ENCODE measurements around the gene LYZ. TPM values are rescaled to one million over a fixed set of nuclear protein-coding genes. Genes with fewer than 3 reads are reported as not detected.

LYZ gene
- 100 to 1,000 TPM in 1 of 10 donors, 10 to 100 TPM in 6, 1 to 10 TPM in 3; 5.6 to 295 (median 14.1) TPM for total RNA-seq
- polyA plus RNA-seq, result 10 to 100 TPM in 1 of 2 donors, 1 to 10 TPM in 1; 6.3 to 11.7 TPM
- long read RNA-seq, donor 1, partial matches to known transcripts, result 2 of 4 reads
- long read RNA-seq, donor 1, other reads (novel, unspliced or antisense), result 0 of 4 reads
- long read RNA-seq, donor 2, partial matches to known transcripts, result 0 of 1 reads
- long read RNA-seq, donor 2, other reads (novel, unspliced or antisense), result 0 of 1 reads
- long read RNA-seq, donor 3, partial matches to known transcripts, result 0 of 1 reads
- long read RNA-seq, donor 3, other reads (novel, unspliced or antisense), result 0 of 1 reads

DNA sequence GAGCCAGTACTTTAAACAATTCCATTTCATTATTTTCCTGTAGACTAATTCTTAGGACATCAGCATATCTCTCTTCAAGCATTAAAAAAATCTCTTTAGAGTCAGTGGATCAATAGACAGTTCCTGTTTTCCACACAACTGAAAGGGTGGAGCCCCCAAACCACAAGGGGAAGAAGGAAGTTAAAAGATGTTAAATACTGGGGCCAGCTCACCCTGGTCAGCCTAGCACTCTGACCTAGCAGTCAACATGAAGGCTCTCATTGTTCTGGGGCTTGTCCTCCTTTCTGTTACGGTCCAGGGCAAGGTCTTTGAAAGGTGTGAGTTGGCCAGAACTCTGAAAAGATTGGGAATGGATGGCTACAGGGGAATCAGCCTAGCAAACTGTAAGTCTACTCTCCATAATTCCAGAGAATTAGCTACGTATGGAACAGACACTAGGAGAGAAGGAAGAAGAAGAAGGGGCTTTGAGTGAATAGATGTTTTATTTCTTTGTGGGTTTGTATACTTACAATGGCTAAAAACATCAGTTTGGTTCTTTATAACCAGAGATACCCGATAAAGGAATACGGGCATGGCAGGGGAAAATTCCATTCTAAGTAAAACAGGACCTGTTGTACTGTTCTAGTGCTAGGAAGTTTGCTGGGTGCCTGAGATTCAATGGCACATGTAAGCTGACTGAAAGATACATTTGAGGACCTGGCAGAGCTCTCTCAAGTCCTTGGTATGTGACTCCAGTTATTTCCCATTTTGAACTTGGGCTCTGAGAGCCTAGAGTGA lies at the start of gene LYZ:
LYZ (plus strand) TSS at position 220 of the 777 bp plus-strand sequence; CDS start at position 248, 28 bp downstream.
- 78 to 86% methylated on average over 4 of the region's 4 CpGs for WGBS, 2 donors
- DNase-seq, result peak in 1 of 2 donors; percentile 10
- H3K27ac ChIP-seq, result peak within 1 kb of the TSS in 1 of 10 donors; percentile 88
- ATAC-seq, result peak in 7 of 8 donors; percentile 63 to 86 (median 74)
- H3K4me1 ChIP-seq, result peaks cover 0 to 28% (median 0%) of the 10 kb centered on the region in 9 donors
- peaks cover 0 to 14% (median 0%) of the 10 kb centered on the region in 9 donors for H3K36me3 ChIP-seq
- H3K9me3 ChIP-seq, result no peaks in the 10 kb centered on the region
- H3K27me3 ChIP-seq, result no peaks in the 10 kb centered on the region
- H3K4me3 ChIP-seq, result peak within 1 kb of the TSS in 5 of 10 donors; percentile 10 to 58 (median 17)
- intact Hi-C loops (cut with DNase I), result no loop called here
- TF ChIP-seq, protein P1, sequence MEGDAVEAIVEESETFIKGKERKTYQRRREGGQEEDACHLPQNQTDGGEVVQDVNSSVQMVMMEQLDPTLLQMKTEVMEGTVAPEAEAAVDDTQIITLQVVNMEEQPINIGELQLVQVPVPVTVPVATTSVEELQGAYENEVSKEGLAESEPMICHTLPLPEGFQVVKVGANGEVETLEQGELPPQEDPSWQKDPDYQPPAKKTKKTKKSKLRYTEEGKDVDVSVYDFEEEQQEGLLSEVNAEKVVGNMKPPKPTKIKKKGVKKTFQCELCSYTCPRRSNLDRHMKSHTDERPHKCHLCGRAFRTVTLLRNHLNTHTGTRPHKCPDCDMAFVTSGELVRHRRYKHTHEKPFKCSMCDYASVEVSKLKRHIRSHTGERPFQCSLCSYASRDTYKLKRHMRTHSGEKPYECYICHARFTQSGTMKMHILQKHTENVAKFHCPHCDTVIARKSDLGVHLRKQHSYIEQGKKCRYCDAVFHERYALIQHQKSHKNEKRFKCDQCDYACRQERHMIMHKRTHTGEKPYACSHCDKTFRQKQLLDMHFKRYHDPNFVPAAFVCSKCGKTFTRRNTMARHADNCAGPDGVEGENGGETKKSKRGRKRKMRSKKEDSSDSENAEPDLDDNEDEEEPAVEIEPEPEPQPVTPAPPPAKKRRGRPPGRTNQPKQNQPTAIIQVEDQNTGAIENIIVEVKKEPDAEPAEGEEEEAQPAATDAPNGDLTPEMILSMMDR (IDR thresholded peaks at IDR 0.05), result no peak

DNA sequence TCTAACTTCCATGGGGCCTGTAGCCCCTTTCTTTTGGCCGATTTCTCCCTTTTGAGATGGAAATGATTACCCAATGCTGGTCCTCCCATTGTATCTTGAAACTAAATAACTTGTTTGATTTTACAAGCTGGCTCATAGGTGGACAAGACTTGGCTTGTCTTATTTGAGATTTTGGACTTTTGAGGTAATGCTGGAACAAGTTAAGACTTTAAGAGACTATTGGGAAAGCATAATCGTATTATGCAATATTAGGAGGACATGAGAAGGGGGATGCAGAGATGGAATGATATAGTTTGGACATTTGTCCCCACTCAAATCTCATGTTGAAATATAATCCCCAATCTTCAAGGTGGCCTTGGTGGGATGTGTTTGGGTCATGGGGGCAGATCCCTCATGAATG lies 49.2 kb upstream of the LYZ start:
- H3K4me1 ChIP-seq, result no peaks in the 10 kb centered on the region
- H3K4me3 ChIP-seq, result no peak overlapping the region
- no peak for DNase-seq
- H3K36me3 ChIP-seq, result no peaks in the 10 kb centered on the region
- H3K27ac ChIP-seq, result no peak overlapping the region
- TF ChIP-seq, protein P1 (IDR thresholded peaks at IDR 0.05), result no peak
- H3K9me3 ChIP-seq, result peaks cover 0 to 7% (median 0%) of the 10 kb centered on the region in 11 donors
- ATAC-seq, result no peak
- peaks cover 0 to 11% (median 0%) of the 10 kb centered on the region in 7 donors for H3K27me3 ChIP-seq
- intact Hi-C loops (cut with DNase I), result no loop called here
- 85 to 90% methylated on average over 2 of the region's 2 CpGs for WGBS, 2 donors

DNA sequence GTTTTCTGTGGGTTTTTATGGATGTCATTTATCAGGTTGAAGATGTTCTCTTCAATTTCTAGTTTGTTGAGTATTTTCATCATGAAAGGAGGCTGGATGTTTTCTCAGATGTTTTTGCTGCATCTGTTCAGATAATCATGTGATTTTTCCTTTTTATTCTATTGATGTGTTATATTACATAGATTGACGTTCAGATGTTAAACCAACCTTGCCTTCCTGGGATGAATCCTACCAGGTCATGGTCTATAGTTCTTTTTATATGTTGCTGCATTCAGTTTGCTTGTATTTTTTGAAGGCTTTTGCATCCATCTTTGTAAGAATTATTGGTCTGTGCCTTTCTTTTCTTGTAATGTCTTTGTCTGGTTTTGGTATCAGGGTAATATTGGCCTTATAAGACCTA lies 43.9 kb upstream of the LYZ start:
- ATAC-seq (no peak), DNase-seq (no peak)
- H3K4me1 ChIP-seq, result no peaks in the 10 kb centered on the region
- H3K36me3 ChIP-seq, result no peaks in the 10 kb centered on the region
- WGBS, 2 donors, result 84 to 91% methylated on average over 1 of the region's 1 CpG
- no peak overlapping the region for H3K27ac ChIP-seq
- peaks cover 0 to 37% (median 9%) of the 10 kb centered on the region in 11 donors for H3K9me3 ChIP-seq
- TF ChIP-seq, protein P1 (IDR thresholded peaks at IDR 0.05), result no peak
- no peaks in the 10 kb centered on the region for H3K27me3 ChIP-seq
- H3K4me3 ChIP-seq, result no peak overlapping the region
- intact Hi-C loops (cut with DNase I), result no loop called here

GRCh38 chr12:69309461-69309860 lies 38.7 kb upstream of the LYZ start:
- intact Hi-C loops (cut with DNase I), result no loop called here
- DNase-seq, result no peak
- TF ChIP-seq, protein P1 (IDR thresholded peaks at IDR 0.05), result no peak
- no peak for ATAC-seq
- Histone ChIP-seq H3K4me1 (no peaks in the 10 kb centered on the region), H3K36me3 (no peaks in the 10 kb centered on the region), H3K4me3 (no peak overlapping the region), H3K9me3 (peaks cover 0 to 33% (median 7%) of the 10 kb centered on the region in 11 donors), H3K27ac (no peak overlapping the region), H3K27me3 (no peaks in the 10 kb centered on the region)
- 46 to 50% methylated on average over 3 of the region's 3 CpGs for WGBS, 2 donors
